Measurements from ENCODE around the gene SPRED2. TPM values are rescaled to one million over a fixed set of nuclear protein-coding genes. Genes with fewer than 3 reads are reported as not detected.

Gene SPRED2
- total RNA-seq, 2 experiments from 2014 or later: 5.9 to 6.7 TPM

DNA sequence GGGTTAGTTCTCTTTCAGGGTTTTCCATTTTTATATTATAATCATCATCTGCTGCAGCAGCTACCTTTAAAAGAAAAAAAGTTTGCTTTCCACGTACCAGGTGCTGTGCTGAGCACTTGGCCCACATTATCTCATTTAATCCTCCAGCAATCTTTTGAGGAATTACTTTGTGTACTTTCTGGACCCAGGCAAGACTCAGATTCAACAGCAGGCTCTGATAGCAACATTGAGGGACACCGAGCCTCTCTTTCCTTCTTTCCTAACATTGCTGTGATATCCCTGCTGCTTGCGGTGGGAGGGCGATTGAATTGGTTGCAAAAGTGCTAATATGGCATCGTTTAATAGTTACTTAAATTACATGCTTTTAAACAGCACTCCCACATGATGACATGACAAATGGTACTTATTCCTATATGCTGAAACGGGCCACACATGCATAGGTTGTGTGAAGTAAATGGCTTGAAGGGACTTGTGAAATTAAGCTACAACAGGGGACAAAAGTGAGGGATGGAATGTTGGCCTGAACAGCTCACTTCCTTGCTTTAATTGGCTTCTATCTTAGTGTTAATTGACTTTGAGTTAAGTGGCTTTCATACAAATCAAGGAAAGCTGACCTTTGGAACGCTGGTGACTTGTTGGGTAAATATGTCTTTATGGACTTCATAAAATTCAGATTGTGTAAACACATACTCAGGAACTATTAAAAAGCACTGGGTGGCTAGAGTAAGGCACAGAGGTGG is 21.2 kb downstream of the SPRED2 start:
- H3K27me3 Mint-ChIP-seq: peaks cover 9% of the 10 kb centered on the region
- no peak overlapping the region for H3K27ac Mint-ChIP-seq
- no peak overlapping the region for H3K4me3 Mint-ChIP-seq
- ChIA-PET POLR2A (no interaction called here), CTCF (no interaction called here)
- H3K4me1 Mint-ChIP-seq (ENCODE audit: low read depth): peaks cover 14% of the 10 kb centered on the region
- no peak for DNase-seq
- intact Hi-C loops (cut with micrococcal nuclease): no loop called here
- H3K9me3 Mint-ChIP-seq: no peaks in the 10 kb centered on the region
- ATAC-seq: no peak
- TF ChIP-seq, protein P1, sequence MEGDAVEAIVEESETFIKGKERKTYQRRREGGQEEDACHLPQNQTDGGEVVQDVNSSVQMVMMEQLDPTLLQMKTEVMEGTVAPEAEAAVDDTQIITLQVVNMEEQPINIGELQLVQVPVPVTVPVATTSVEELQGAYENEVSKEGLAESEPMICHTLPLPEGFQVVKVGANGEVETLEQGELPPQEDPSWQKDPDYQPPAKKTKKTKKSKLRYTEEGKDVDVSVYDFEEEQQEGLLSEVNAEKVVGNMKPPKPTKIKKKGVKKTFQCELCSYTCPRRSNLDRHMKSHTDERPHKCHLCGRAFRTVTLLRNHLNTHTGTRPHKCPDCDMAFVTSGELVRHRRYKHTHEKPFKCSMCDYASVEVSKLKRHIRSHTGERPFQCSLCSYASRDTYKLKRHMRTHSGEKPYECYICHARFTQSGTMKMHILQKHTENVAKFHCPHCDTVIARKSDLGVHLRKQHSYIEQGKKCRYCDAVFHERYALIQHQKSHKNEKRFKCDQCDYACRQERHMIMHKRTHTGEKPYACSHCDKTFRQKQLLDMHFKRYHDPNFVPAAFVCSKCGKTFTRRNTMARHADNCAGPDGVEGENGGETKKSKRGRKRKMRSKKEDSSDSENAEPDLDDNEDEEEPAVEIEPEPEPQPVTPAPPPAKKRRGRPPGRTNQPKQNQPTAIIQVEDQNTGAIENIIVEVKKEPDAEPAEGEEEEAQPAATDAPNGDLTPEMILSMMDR (IDR thresholded peaks at IDR 0.05): no peak
- H3K36me3 Mint-ChIP-seq (ENCODE audit: low read depth): no peaks in the 10 kb centered on the region

DNA sequence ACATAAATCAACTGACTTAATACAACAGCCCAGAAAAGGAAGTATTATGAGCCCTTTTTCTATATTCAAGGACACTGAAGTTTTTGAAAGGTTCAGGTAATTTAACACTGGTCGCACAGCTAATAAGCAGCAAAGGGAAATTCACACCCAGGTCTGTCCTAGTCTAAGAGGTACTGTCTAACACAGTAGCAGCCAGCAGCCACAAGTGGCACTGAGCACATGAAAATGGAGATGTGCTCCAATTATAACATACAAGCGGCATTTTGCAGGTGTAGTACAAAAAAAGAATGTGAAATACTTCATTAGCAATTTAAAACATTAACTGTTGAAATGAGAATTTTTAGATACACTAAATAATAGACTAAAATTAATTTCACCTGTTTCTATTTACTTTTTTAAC is 23.4 kb downstream of the SPRED2 start:
- H3K9me3 Mint-ChIP-seq: no peaks in the 10 kb centered on the region
- CTCF ChIA-PET: no interaction called here
- POLR2A ChIA-PET: no interaction called here
- no peak overlapping the region for H3K27ac Mint-ChIP-seq
- H3K4me3 Mint-ChIP-seq: no peak overlapping the region
- ATAC-seq (no peak), DNase-seq (no peak)
- TF ChIP-seq, protein P1 (IDR thresholded peaks at IDR 0.05): no peak
- peaks cover 17% of the 10 kb centered on the region for H3K27me3 Mint-ChIP-seq
- intact Hi-C loops (cut with micrococcal nuclease): no loop called here
- H3K36me3 Mint-ChIP-seq (ENCODE audit: low read depth): no peaks in the 10 kb centered on the region
- peaks cover 18% of the 10 kb centered on the region for H3K4me1 Mint-ChIP-seq (ENCODE audit: low read depth)

DNA sequence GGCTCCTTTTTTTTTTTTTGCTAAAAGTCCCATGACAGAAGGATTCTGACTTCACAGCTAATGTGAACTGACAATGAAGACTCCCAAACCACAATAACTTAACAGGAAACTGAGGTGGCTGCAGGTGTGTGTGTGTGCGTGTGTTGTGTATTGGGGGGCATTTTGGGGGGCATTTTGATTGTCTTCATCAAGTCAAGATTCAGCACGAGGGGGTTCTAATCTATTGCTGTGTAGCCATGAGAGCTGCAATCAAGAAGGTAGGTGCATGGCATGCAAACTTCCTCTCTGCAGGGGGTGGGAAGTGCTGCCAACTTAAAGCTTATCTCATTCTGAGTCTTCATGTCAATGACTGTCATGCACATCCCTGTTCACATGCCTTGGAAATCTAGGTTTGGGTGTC is 25.2 kb downstream of the SPRED2 start:
- no peaks in the 10 kb centered on the region for H3K36me3 Mint-ChIP-seq (ENCODE audit: low read depth)
- ATAC-seq: no peak
- no peak overlapping the region for H3K4me3 Mint-ChIP-seq
- CTCF ChIA-PET: interaction anchor here (0.6 to 1.5 kb wide), 2 partner anchors 24 to 111 kb away, joined by 3 read pairs; no protein-coding TSS in a partner anchor
- no peak for DNase-seq
- no peak overlapping the region for H3K27ac Mint-ChIP-seq
- H3K9me3 Mint-ChIP-seq: no peaks in the 10 kb centered on the region
- H3K27me3 Mint-ChIP-seq: peaks cover 14% of the 10 kb centered on the region
- intact Hi-C loops (cut with micrococcal nuclease): no loop called here
- TF ChIP-seq, protein P1 (IDR thresholded peaks at IDR 0.05): no peak
- POLR2A ChIA-PET: interaction anchor here (0.6 to 1.5 kb wide), 2 partner anchors 10 to 17 kb away, joined by 4 to 5 read pairs; no protein-coding TSS in a partner anchor
- H3K4me1 Mint-ChIP-seq (ENCODE audit: low read depth): peaks cover 18% of the 10 kb centered on the region

DNA sequence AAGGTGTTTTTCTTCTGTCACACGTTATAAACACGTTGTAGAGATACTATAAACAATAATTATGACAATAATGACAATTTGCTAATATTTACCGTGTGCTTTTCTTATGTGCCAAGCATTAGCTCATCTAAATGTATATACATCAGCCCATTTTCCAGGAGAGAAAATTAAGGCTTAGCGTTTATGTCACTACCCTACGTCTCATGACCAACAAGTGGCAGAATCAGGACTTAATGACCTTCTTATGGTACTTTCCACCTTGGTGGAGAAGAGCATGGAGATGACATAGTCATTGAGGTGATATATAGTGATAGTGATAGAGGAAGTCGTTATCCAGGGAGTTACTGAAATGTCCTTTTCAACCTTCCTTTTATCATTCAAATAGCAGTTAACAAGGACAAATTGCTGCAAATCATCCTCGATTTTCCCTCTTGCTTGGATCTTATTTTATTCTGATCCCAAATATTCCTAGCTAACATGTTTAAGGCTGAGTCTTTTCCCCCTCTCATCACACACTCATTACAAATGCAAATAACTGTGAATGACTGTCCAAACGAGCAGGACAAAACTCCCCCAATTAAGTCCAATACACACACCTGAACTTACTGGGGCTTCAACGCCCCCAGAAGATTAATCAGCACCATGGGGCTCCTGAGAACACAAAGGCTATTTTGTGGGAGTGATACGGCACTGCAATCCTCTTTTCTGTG is 27.3 kb downstream of the SPRED2 start:
- ATAC-seq (no peak), DNase-seq (no peak)
- no peak overlapping the region for H3K27ac Mint-ChIP-seq
- TF ChIP-seq, protein P1 (IDR thresholded peaks at IDR 0.05): no peak
- intact Hi-C loops (cut with micrococcal nuclease): no loop called here
- H3K9me3 Mint-ChIP-seq: no peaks in the 10 kb centered on the region
- H3K27me3 Mint-ChIP-seq: peaks cover 16% of the 10 kb centered on the region
- CTCF ChIA-PET: no interaction called here
- peaks cover 18% of the 10 kb centered on the region for H3K4me1 Mint-ChIP-seq (ENCODE audit: low read depth)
- no peaks in the 10 kb centered on the region for H3K36me3 Mint-ChIP-seq (ENCODE audit: low read depth)
- POLR2A ChIA-PET: no interaction called here
- H3K4me3 Mint-ChIP-seq: no peak overlapping the region

DNA sequence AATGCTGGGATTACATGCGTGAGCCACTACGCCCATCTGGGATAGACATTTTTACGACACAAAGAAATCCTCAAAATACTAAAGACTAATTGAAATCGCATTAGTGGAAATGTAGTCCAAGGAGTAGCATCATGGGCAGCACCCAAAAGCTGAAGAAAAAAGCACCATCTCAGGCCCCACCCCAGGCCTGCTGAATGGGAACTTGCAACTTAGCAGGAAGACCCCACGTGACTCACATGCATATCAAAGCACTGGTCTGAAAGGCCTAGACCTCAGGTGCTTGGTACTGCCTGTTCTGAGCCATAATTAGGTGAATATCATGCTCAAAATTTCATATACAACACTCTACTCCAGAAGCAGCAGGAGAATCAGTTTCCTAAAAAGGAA is 28.9 kb downstream of the SPRED2 start:
- no peak for DNase-seq
- Mint-ChIP-seq H3K4me1 (ENCODE audit: low read depth) (peaks cover 18% of the 10 kb centered on the region), H3K27me3 (peaks cover 19% of the 10 kb centered on the region), H3K27ac (no peak overlapping the region), H3K36me3 (ENCODE audit: low read depth) (no peaks in the 10 kb centered on the region), H3K9me3 (no peaks in the 10 kb centered on the region), H3K4me3 (no peak overlapping the region)
- CTCF ChIA-PET: no interaction called here
- TF ChIP-seq, protein P1 (IDR thresholded peaks at IDR 0.05): no peak
- intact Hi-C loops (cut with micrococcal nuclease): no loop called here
- POLR2A ChIA-PET: no interaction called here
- ATAC-seq: no peak

All from activated CD8-positive, alpha-beta T cell treated with anti-CD3 and anti-CD28 coated beads for 36 hours (primary cell).